OCI-LY1 (cell line): ENCODE data around the gene CKMT2.

ENCODE experiments used
- EZH2 ChIP-seq: fragments of 200-600 bp; sonication (generic), shearing (Covaris generic); IDR thresholded peaks from 2 replicates; pipeline ENCODE4 v1.8.0; 2017; ENCODE audit warnings: borderline replicate concordance, mixed run types, mild to moderate bottlenecking, antibody characterized with exemption, low read length, moderate library complexity, mixed read lengths
- TF ChIP-seq, protein P1 (sequence below): fragments of 200-600 bp; sonication (generic), shearing (Covaris generic); IDR thresholded peaks from 2 replicates; pipeline ENCODE4 v1.5.1; 2017; ENCODE audit warnings: mild to moderate bottlenecking, antibody characterized with exemption, low read length, moderate library complexity, mixed read lengths

GRCh38 chr5:81315336-81315735, 82.2 kb downstream of the CKMT2 start:
- TF ChIP-seq, protein P1, sequence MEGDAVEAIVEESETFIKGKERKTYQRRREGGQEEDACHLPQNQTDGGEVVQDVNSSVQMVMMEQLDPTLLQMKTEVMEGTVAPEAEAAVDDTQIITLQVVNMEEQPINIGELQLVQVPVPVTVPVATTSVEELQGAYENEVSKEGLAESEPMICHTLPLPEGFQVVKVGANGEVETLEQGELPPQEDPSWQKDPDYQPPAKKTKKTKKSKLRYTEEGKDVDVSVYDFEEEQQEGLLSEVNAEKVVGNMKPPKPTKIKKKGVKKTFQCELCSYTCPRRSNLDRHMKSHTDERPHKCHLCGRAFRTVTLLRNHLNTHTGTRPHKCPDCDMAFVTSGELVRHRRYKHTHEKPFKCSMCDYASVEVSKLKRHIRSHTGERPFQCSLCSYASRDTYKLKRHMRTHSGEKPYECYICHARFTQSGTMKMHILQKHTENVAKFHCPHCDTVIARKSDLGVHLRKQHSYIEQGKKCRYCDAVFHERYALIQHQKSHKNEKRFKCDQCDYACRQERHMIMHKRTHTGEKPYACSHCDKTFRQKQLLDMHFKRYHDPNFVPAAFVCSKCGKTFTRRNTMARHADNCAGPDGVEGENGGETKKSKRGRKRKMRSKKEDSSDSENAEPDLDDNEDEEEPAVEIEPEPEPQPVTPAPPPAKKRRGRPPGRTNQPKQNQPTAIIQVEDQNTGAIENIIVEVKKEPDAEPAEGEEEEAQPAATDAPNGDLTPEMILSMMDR, result no peak
- TF ChIP-seq EZH2, result no peak
